LoVo (cell line): ENCODE measurements around the gene MAP3K8.

Source experiments
- DNase-seq: peaks from one replicate; pipeline ENCODE4 v3.0.0-alpha.2; 2016; ENCODE audit warnings: low spot score

MAP3K8 gene

DNA sequence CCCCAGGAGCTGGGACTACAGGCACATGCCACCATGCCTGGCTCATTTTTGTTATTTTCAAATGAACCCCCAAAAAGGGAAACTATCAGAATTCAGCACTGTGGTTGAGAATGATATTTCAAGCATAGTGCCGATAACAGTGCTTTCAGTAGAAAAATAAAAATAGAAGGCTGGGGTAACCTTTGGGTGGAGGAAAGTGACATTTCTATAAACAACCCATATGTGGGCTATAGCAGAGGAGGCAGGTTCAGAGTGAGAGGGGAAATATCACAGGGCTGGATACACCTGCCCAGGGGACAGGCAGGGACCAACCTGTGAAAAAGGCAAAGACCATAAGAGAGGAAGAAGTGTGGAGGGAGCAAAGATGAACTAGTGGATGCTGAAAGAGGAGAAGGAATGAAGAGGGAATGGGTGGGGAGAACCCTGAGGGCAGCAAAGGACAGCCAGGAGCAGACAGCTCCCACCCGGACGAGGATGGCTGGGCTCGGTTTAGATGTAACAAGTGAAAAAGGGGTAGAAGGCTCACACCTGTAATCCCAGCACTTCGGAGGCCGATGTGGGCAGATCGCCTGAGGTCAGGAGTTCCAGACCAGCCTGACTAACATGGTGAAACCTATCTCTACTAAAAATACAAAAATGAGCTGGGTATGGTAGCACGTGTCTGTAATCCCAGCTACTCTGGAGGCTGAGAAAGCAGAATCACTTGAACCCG lies 56.5 kb downstream of the MAP3K8 start:
- no peak for DNase-seq

DNA sequence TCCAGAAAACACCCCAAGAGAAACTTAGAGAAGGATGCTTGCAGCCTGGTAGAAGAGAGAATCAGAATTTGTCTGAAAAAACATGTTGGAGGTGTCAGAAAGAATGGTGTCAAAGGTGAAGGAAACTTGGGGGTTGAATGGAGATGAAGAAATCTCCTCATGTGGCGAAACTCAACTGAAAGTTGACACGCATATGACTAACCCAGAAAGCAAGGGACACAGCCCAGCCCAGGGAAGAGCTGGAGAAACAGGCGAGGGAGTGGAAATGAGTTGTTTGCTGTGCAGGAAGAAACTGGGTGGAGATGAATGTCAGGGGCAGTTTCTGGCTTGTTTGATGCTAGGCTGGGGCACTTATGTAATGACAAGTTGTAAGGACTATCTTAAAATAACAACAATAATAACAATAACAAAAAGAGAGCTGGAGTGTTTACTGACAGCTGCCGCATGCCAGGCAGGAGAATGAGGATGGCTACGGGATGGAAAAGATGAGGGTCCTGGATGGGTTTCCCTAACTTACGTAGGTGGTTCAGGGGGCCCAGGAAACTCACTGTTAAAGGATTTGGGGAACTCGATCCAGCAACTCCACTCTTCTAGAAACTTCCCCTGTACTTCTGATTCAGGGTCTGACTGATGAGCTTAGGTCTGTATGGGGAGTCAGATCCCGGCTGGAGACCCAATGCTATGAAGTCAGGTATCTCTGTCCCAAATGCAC lies 57.4 kb downstream of the MAP3K8 start:
- no peak for DNase-seq

DNA sequence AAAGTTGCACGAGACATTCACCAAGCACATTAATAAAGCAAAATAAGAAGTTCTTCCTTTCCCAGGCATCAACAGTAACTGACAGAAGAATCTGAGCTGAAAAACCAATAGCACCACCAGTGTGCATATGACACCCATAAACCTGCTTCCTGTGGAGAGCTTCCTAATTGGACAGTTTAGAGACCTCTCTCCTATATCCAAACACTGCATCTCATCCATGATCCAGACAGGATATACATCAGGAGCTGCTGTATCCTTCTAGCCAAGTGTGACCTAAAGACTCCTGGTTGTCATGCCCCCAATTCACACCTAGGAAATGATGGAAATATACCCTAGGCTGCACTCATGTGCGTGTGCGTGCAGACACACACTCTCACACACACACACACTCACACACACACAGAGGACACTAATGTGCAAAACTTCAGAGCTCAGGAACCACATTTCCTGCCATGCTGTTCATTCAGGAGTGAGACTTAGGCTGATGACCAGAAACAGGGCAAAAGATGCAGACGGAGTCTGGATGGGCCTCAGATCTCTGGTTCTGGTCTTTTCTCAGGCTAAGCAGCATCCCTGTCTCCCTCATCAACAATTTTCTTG lies 58.0 kb downstream of the MAP3K8 start:
- DNase-seq, result no peak

DNA sequence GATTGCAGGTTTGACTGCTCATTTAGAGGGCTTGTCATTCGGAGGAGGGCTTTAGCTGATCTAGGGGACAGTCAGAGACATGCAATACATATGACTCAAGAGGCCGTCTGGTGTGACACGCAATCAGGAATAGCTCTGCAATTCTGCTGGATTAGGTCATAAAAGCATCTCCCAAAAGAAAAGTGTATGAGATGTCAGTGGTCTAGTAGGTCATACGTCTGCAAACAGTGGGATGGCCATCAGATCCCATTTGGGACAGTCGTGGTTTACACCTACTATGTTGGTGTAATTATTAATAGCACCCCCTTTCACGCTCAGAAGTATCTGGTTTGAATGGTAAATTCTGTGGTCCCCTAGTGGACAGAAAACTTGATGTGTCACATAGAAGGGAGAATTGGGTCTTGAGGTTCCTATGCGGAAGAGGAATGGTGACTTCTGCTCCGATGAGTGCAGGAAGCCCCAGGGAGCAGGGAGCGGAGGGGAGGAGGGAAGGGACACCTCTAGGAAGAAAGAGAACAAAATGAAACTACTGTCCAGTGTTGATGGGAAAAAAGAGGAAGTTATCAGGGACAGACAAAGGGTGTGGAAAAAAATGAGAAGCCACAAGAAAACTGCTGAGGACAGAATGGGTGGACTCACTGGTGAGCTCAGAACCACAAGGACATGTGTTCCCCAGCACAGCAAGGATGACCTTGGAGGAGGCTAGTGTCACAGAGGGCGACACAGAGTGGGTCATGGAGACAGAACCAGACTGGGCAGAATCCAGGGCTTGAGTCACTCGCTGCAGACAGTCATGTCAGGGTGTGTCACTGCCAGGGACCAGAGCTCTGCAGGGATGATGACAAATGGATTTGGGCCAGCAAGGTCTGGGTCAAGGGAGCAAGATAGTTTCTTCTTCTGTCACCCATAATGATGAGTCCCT lies 59.9 kb downstream of the MAP3K8 start:
- no peak for DNase-seq

- no peak for DNase-seq
These were observed 60.6 kb downstream of the MAP3K8 start for GRCh38 chr10:30494558-30494957.

DNA sequence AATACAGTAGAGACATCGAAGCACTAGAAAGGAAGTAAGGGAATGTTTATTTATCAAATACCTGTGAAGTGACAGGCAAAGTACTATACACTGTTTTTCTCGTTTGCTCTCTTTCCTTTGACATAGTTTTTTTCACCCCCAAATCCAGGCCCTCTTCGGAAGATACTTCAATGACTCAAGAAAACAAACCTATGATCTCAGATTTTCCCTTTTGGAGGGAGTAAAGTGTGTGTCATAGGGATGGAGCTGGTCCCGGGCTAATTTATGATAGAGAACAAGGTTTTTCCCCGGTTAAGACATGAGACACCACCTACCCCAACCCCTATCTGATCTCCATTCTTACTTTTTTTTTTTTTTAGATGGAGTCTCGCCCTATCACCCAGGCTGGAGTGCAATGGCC lies 61.7 kb downstream of the MAP3K8 start:
- DNase-seq, result no peak

GRCh38 chr10:30499816-30500215 lies 65.8 kb downstream of the MAP3K8 start:
- no peak for DNase-seq

- no peak for DNase-seq
These were observed 66.5 kb downstream of the MAP3K8 start for GRCh38 chr10:30500534-30500933.

DNA sequence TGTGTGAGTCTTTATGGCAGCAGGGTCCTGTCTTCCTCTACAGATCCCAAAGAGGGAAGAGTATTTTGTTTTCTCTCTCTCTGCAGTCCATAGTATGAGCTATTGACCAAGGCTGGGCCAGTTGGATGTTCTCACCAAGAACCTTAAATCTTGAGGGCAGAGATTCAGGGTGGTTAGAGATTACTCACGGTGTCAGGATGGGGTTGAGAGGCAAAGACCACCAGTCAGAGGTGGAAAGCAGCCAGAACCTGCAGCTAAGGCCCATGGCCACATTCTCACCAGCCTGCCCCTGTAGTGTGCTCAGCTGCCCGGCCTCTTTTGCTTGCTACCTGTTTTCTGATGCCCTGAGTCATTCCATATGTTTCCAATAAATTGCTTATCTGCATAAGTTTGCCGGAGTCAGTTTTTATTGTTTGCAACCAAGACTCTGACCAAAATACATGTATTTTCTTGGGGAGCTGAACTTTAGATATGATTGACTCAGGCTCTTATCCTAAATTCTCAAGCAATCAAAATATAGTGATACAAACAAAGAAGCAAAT lies 67.0 kb downstream of the MAP3K8 start:
- no peak for DNase-seq

DNA sequence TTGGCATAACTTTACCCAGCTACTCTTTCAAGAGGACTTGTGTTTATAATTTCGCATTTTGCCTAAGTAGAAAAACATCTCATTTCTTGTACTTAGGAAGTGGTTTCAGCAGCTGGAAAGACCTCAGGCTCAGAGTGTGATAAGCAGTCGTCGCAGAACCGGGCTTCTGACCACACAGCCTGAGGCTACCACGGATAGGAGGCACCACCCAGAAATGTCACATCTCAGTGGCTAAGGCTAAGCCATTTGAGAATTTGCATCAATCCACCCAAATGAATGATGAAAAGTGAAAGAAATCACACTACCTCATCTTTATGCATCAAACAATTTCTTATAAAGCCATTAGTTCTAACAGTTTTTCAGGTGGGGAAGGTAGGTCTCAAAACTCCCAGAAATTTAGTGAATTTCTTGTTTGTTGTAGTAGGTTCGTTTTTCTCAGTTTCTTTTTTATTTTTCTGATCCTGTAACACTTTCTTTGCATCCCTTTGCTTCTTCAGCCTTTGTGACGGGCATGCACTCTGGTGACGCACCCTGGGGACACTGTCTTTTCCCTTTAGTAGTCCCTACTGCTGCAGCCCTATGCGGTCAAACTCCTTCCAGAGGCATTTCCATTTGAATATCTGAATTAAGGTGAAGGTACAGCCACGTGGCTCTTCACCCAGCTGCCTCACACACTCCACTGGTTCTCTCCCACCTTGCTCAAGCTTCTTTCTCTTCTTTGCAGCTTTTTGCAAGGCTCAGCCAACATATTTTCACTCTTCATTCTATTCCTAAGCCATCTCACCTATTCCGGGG lies 68.5 kb downstream of the MAP3K8 start:
- no peak for DNase-seq

DNA sequence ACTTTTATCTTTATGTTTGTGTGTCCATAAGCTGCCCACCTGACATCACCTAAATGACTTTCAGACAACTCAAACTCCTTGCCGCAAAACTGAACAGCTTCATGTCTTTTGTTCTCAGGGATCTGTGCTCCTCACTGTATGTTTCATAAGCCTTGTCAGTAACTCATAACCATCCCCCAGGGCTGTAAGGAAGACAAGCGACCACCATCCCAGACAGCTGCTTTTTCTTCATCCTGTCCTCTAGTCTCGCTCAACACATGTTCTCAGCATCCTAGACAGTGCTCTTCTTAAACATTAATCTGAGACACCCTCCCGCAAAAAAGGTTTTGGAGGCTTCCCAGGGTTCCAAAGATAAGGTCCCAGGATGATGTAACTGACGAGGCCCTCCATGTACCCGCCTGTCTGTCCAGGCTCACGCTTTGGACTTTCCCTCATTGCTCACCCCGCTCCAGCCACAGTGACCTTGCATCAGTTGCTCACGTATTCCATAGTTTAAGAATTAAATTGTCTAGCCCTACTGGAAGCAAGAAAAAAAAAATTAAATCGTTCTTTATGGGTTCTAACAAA lies 69.8 kb downstream of the MAP3K8 start:
- DNase-seq, result no peak

DNA sequence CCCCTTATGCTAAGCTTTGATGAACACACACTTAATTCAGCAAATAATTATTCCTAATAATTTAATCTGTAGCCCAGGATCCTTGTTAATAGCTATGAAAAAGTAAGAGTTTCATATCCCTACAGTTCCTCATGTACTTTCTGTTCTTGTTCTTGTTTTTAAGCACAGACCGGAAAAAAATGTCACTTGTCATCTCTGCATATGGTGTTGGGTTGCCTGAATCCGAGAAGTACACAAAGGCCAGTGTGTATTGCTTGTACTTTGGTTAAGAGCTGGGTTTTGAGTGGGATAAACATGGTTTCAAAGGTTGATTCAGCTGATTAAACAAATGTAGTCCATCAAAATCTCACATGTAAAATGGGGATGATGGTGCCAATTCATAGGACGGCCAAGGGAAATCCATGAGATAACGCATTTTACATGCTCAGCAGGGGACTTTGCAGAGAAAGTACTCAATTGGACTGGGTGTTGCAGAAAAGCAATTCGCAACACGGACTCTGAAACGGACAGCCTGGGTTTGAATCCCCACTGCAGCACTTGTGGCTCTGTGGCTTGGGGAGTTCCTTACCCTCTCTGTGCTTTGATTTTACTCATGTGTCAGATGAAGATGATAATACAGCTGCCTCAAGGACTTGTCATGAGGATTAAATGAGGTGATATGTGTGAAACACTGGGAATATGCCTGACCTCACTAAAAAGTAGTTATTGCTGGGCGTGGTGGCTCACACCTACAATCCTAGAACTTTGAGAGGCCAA lies 71.7 kb downstream of the MAP3K8 start:
- DNase-seq, result no peak

DNA sequence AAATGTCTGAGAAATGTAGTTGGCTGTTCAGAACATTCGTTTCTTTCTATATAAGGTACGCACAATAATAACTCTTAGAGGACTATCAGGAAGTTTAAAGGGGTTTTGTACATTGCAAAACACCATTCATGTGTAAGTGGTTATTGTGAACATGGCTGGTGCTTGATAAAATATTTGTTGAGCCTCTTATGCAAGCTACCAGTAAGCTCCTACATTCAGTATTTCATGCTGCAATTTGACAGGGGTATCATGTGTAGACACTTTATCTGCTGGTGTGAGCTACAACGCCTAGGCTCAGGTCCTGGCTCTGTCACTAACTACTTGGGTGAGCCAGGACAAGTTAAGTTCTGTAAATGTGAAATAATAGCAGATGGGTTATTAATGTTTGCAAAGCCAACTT lies 75.5 kb downstream of the MAP3K8 start:
- no peak for DNase-seq

- DNase-seq, result no peak
These were observed 76.4 kb downstream of the MAP3K8 start for GRCh38 chr10:30510184-30510931.

DNA sequence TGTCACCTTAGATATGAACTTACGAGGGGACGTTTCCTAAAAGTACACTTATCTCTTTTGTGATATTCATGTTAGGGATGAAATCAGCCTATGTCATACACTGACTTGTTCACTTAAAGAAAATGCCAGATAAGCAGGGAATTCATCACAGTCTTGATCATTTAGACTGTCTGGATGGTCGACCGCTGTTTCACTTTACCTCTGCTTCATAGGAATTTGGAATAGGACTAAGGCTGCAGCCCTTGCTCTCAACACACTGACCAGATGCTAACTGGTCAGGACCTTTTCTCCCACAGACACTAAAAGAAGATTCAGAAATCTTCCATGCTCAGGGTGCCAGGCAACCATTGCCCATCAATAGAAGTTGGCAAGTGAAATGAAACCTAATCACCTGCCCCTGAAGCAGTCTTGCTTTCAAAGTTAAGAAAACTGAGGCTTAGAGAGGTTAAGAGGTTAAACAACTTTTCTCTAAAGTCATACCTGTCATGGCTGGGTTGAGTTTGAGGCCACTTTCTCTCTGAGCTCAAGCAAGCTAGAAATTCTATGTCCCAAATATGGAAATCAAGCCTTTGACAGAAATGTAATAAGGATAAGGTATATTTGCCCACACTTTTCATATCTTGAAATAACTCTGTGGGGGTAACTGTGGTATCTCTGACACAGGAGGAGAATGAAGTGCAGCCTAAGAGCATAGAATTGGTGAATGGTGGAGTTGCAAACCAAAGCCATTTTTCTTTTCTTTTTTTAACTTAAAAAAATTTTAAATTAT lies 77.1 kb downstream of the MAP3K8 start:
- no peak for DNase-seq
